Body of pancreas (tissue), 4 donors: ENCODE data around the gene OR5V1.

ENCODE experiments used
- CTCF ChIP-seq, 7 experiments: fragments of 450-650 bp in 4 of 7; fragments of 200-600 bp in 3 of 7; sonication (generic) in 3 of 7; IDR thresholded peaks; one replicate each; pipeline ENCODE4 v1.5.1; 2016 to 2019; ENCODE audit warnings: antibody characterized with exemption in 7 of 7
- POLR2A ChIP-seq, 3 donors: fragments of 450-650 bp; IDR thresholded peaks; one replicate each; pipeline ENCODE4 v1.6.1; 2016; ENCODE audit warnings: antibody characterized with exemption in 3 of 3, mild to moderate bottlenecking in 2 of 3

- no peak for TF ChIP-seq CTCF (IDR thresholded peaks at IDR 0.05)
- no peak for TF ChIP-seq POLR2A (IDR thresholded peaks at IDR 0.05)
These were observed 6.5 kb upstream of the OR5V1 start, which contains the start of gene OR12D3 for GRCh38 chr6:29375191-29375590.
